Fibroblast of the aortic adventitia (primary cell): ENCODE results near the gene TMEM238. TPM values are rescaled to one million over a fixed set of nuclear protein-coding genes. Genes with fewer than 3 reads are reported as not detected.
"Not testable (repeated sequence)": the region's sequence is repeated elsewhere in the genome, so short reads cannot be mapped to it uniquely, and the experiment has no call there.

Experiments
- DNase-seq: peaks from one replicate; pipeline ENCODE4 v3.0.0-alpha.2; 2010; ENCODE audit warnings: low read depth
- H3K4me3 ChIP-seq: 2 replicates; pipeline ENCODE4 v1.5.1; 2011; ENCODE audit warnings: low read depth, mild to moderate bottlenecking, control low read depth, low read length, moderate library complexity
- total RNA-seq: library from RNA; depleted of rRNA; stranded (reverse); fragments of >200 nt; gene quantifications from 2 replicates; pipeline ENCODE4 v1.2.3, GENCODE V29; 2012; ENCODE audit warnings: low replicate concordance
- TF ChIP-seq, protein P1 (sequence below): IDR thresholded peaks from 2 replicates; pipeline ENCODE4 v1.5.1; 2011; ENCODE audit warnings: mild to moderate bottlenecking, low read length, control low read depth, inconsistent platforms; ENCODE audit not compliant: insufficient read depth

TMEM238 gene
- total RNA-seq, 1 donor, result not detected

DNA sequence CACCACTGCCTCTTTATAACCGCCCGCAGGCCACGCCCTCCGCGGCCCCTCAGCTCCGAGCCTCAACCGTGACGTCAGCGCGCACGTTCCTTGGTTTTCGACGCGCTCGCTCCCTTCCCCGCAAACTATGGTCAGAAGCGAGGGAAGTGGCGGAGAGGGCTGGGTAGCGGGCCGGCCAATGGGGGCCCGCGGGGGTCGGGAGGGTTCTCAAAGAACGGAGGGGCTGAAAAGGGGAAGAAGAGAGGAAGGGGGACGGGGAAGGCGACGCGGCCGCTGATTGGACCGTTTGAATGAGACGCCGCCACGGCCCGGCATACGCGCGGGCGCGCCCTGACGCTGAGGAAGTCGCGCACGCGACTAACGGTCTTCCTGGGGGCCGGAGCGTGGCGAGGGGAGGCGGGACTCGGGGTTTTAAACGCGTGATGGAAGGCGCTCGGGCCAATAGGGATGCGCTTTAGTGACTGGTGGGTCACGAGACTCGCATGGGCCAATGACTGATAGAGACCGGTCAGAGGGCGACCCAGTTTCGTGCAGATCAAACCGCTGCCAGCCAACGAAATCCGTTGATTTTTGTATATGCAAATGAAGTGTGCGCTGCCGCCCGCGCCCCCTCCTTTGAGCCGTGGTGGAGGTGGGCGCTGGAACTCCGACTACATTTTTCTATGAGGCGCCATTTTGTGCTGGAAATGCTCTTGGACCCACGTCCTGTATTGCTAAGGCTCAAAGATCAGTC is 23.9 kb upstream of the TMEM238 start:
- peak overlapping the region; percentile 88 for H3K4me3 ChIP-seq
- TF ChIP-seq, protein P1, sequence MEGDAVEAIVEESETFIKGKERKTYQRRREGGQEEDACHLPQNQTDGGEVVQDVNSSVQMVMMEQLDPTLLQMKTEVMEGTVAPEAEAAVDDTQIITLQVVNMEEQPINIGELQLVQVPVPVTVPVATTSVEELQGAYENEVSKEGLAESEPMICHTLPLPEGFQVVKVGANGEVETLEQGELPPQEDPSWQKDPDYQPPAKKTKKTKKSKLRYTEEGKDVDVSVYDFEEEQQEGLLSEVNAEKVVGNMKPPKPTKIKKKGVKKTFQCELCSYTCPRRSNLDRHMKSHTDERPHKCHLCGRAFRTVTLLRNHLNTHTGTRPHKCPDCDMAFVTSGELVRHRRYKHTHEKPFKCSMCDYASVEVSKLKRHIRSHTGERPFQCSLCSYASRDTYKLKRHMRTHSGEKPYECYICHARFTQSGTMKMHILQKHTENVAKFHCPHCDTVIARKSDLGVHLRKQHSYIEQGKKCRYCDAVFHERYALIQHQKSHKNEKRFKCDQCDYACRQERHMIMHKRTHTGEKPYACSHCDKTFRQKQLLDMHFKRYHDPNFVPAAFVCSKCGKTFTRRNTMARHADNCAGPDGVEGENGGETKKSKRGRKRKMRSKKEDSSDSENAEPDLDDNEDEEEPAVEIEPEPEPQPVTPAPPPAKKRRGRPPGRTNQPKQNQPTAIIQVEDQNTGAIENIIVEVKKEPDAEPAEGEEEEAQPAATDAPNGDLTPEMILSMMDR, result no peak
- DNase-seq, result peak; percentile 99

DNA sequence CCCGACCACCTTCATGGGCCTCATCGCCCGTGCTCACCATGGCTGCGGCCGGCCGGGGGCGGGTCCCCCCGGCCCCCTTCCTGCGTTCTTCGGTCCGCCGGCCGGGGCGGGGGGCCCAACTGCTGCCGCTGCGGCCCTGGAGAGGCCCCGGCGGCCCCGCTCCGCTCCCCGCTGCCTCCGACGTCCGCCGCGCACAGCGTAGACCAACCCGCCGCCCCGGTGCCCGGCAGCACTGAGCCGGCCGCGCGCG is 23.4 kb upstream of the TMEM238 start, which contains the start of gene UBE2S:
UBE2S (minus strand) TSS at position 239 of the 250 bp plus-strand sequence; CDS start at position 40, 199 bp downstream.
- not testable (repeated sequence) for DNase-seq
- peak within 1 kb of the TSS; percentile 88 for H3K4me3 ChIP-seq

DNA sequence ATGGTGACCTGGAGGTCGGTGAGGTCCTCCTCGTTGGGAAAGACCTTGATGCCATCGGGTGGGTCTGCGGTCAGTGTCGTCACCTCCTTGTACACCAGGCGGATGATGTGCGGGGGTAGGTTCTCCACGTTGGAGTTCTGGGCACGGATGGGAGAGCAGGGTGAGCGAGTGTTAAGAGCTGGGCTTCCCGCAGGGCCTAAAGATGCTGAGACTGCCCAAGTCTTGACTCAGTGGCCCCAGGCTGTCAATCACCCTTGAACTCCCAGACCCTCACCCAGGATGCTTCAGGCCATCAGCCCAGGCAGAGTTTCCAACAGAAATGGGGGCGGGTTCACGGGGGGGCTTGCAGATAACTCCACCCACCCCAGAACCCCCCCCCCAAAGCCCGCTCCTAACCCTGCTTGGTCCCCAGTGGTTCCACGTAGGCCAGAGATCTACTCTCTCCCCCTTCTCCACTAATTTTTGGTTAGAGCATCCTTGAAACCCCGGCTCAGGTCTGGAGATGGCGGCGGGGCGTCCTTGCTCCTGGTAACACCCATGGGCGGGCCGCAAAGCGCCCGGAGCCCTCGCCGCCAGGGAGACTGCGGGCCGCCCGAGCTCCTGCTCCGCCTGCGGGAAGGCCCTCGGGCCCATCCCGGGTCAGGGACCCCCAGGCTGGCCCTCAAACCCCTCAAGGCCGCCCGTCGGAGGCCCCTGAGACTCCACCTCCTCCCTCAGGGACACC is 22.9 kb upstream of the TMEM238 start:
- peak overlapping the region; percentile 88 for H3K4me3 ChIP-seq
- DNase-seq, result peak; percentile 33
- TF ChIP-seq, protein P1, result no peak

DNA sequence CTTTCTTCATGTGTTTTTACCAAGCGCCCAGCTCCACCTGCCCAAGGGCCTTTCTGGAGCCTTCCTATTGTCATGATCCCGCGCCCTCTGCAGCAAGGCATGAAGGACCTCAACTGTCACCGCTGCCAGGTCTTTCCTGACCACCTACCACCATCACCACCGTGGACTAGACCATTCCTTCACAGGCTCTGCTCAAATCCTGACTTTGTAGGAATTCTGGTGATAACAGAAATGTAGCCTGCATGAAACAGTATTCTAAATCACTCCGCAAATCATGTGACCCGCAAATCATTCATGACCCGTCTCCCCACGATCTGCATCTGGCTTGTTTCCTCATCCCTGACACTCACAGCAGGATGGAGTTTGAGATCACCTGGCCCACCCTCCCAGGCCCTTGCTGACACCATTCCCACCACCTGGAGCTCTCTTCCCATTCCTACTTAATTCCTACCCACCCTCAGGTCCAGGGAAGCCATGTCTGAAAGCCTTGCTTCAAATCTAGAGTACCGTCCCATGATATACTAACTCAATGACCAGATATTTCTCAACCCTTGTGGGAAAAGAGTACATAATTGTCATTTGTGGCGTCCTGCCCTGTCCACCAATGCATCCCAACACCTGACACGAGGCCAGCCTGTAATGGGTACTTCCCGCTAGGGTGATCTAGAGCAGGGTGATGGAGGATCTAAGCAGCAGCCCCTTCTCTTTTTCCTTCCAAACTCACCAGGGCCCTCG is 22.2 kb upstream of the TMEM238 start:
- H3K4me3 ChIP-seq, result peak overlapping the region; percentile 88
- TF ChIP-seq, protein P1, result no peak
- DNase-seq, result no peak

DNA sequence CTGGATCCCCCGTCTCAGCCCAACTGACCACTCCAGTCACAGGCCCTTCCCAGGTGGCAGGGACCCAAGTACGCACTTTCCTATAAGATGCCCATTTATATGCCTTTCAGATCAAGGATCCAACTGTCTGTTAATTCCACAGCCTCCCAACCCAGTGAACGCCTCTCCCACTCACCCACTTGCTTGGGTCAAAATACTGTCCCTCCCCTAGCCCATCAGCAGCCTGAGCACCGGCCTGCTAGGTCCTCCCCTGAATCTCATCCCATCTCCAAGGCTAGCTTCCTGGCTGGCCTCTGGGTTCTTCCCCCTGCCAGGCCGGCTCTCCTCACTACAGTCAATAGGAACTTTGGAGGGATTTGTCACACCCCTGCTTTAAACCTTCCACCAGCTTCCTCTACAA is 21.5 kb upstream of the TMEM238 start:
- no peak for DNase-seq
- TF ChIP-seq, protein P1, result no peak
- H3K4me3 ChIP-seq, result peak overlapping the region; percentile 88

DNA sequence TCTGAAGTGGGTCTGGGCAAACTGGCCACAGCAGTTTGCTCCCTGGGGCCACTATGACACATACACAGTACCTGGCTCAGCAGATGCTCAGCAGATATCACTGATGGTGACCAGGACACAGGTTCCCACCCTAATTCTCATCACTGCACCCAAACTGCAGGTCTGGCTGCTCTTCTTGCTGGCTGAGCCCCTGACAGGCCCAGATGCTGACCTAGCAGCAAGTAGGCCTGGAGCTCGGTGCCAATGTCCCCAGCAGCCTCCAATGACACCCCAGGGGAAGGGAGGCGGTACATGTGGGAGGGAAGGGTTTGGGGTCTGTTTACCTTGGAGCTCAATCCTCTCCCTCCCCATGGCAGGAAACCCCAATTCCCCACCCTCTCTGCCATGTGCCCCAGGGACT is 18.4 kb upstream of the TMEM238 start:
- TF ChIP-seq, protein P1, result no peak
- H3K4me3 ChIP-seq, result no peak overlapping the region
- no peak for DNase-seq

DNA sequence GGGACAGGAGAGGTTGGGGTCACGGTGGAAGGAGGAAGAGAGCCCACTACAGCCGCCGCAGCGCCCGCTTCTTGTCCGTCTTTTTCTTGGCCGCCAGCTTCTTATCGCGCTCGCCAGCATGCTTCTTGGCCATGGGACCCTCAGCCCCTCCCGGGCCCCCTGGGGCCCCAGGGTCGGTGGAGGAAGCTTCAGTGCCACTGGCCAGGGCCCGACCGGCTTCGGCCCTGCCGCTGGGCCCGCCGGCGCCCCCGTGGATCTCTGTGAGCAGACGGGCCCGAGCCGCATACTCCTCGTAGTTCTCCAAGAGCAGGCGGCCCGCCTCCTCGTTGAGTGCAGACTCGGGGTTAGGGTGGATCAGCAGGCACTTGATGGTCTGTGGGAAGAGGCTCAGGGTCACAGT is 17.3 kb upstream of the TMEM238 start:
- not testable (repeated sequence) for DNase-seq, H3K4me3 ChIP-seq
